ENCODE measurements around the gene NINJ2. TPM values are rescaled to one million over a fixed set of nuclear protein-coding genes. Genes with fewer than 3 reads are reported as not detected.

The NINJ2 gene
- total and polyA plus RNA-seq, 2 donors, result 1.7 to 6.9 TPM

DNA sequence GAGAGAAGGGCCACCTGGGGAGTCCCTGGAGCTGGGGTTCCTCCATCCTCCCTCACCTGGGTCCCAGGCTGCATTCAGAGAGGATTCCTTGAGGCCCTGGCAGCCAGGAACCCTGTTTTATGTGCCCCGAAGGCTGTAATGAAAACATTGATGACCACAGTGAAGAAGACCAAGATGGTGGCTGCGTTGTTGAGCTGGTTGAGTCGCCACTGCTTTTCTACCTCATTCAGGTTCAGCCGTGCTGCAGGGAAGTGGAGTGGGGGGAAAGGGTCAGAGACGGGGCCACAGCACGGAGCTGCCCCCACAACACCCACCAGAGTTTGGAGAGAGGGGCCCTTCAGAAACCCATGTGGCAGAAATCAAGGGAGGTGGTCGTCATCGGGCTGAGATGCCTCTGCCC is 98.1 kb downstream of the NINJ2 start:
- 92% methylated on average over 8 of the region's 8 CpGs for WGBS
- Histone ChIP-seq H3K27ac (ENCODE audit: low read depth) (no peak overlapping the region), H3K4me1 (ENCODE audit: insufficient read depth) (no peaks in the 10 kb centered on the region), H3K36me3 (ENCODE audit: insufficient read depth) (no peaks in the 10 kb centered on the region), H3K4me3 (ENCODE audit: low read depth, low read length) (no peak overlapping the region)
- no peak for DNase-seq (ENCODE audit: extremely low spot score)

- WGBS, result 73% methylated on average over 7 of the region's 7 CpGs
- Histone ChIP-seq H3K36me3 (ENCODE audit: insufficient read depth) (no peaks in the 10 kb centered on the region), H3K4me3 (ENCODE audit: low read depth, low read length) (no peak overlapping the region), H3K27ac (ENCODE audit: low read depth) (no peak overlapping the region), H3K4me1 (ENCODE audit: insufficient read depth) (no peaks in the 10 kb centered on the region)
- DNase-seq (ENCODE audit: extremely low spot score), result no peak
These were observed 99.4 kb downstream of the NINJ2 start for GRCh38 chr12:563787-564298.

GRCh38 chr12:563250-563781 is 99.9 kb downstream of the NINJ2 start:
- no peak overlapping the region for H3K4me3 ChIP-seq (ENCODE audit: low read depth, low read length)
- no peak overlapping the region for H3K27ac ChIP-seq (ENCODE audit: low read depth)
- no peaks in the 10 kb centered on the region for H3K4me1 ChIP-seq (ENCODE audit: insufficient read depth)
- H3K36me3 ChIP-seq (ENCODE audit: insufficient read depth), result no peaks in the 10 kb centered on the region
- DNase-seq (ENCODE audit: extremely low spot score), result no peak
- 68% methylated on average over 8 of the region's 8 CpGs for WGBS

GRCh38 chr12:562634-563033 is 100.6 kb downstream of the NINJ2 start:
- H3K27ac ChIP-seq (ENCODE audit: low read depth), result no peak overlapping the region
- DNase-seq (ENCODE audit: extremely low spot score), result no peak
- WGBS, result 87% methylated on average over 12 of the region's 12 CpGs

GRCh38 chr12:561908-562593 is 101.2 kb downstream of the NINJ2 start:
- Histone ChIP-seq H3K4me1 (ENCODE audit: insufficient read depth) (no peaks in the 10 kb centered on the region), H3K36me3 (ENCODE audit: insufficient read depth) (no peaks in the 10 kb centered on the region), H3K4me3 (ENCODE audit: low read depth, low read length) (no peak overlapping the region), H3K27ac (ENCODE audit: low read depth) (no peak overlapping the region)
- WGBS, result 64% methylated on average over 19 of the region's 19 CpGs
- DNase-seq (ENCODE audit: extremely low spot score), result no peak

More at GRCh38 chr12:562634-563033, 100.6 kb downstream of the NINJ2 start:
- no peaks in the 10 kb centered on the region for H3K36me3 ChIP-seq (ENCODE audit: insufficient read depth)
- H3K4me3 ChIP-seq (ENCODE audit: low read depth, low read length), result no peak overlapping the region
- H3K4me1 ChIP-seq (ENCODE audit: insufficient read depth), result no peaks in the 10 kb centered on the region

GRCh38 chr12:561391-561705 is 101.9 kb downstream of the NINJ2 start:
- H3K27ac ChIP-seq (ENCODE audit: low read depth), result no peak overlapping the region
- no peak overlapping the region for H3K4me3 ChIP-seq (ENCODE audit: low read depth, low read length)

DNA sequence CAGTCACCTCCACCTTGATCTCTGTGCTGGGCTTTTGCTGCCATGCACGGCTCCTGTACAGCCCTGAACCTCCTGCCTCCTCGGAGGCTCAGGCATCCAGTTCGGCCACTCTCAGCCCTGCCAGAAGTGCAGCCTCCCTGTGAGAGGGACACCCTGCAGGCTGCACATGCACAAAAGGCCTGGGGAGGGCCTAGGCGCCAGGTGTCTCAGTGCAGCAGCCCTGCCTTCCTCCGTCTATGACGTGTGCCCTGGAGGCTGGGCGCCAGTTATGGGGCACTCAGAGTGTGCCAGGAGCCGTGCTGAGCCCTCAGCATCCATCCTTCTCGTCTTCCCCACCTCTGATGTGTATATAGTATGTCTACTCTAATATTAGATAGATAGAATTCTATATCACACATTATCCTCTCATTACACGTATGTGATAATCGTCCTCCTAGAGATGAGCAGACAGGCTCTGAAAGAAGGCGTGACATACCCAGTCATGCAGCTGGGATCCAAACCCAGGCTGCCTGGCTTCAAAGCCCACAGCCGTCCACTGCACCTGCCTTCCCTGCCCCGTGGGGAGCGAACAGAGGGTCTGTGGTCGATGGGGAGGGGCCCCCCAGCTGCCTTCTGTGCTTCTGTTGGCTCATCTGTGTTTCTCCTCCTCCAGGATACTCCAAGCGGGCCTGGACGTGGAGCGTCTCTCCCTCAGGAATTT is 102.4 kb downstream of the NINJ2 start:
- H3K36me3 ChIP-seq (ENCODE audit: insufficient read depth), result no peaks in the 10 kb centered on the region
- DNase-seq (ENCODE audit: extremely low spot score), result no peak
- no peaks in the 10 kb centered on the region for H3K4me1 ChIP-seq (ENCODE audit: insufficient read depth)
- WGBS, result 77% methylated on average over 19 of the region's 19 CpGs
- no peak overlapping the region for H3K4me3 ChIP-seq (ENCODE audit: low read depth, low read length)
- no peak overlapping the region for H3K27ac ChIP-seq (ENCODE audit: low read depth)

More at GRCh38 chr12:561391-561705, 101.9 kb downstream of the NINJ2 start:
- H3K36me3 ChIP-seq (ENCODE audit: insufficient read depth), result no peaks in the 10 kb centered on the region
- DNase-seq (ENCODE audit: extremely low spot score), result no peak
- H3K4me1 ChIP-seq (ENCODE audit: insufficient read depth), result no peaks in the 10 kb centered on the region
- WGBS, result 80% methylated on average over 14 of the region's 14 CpGs

DNA sequence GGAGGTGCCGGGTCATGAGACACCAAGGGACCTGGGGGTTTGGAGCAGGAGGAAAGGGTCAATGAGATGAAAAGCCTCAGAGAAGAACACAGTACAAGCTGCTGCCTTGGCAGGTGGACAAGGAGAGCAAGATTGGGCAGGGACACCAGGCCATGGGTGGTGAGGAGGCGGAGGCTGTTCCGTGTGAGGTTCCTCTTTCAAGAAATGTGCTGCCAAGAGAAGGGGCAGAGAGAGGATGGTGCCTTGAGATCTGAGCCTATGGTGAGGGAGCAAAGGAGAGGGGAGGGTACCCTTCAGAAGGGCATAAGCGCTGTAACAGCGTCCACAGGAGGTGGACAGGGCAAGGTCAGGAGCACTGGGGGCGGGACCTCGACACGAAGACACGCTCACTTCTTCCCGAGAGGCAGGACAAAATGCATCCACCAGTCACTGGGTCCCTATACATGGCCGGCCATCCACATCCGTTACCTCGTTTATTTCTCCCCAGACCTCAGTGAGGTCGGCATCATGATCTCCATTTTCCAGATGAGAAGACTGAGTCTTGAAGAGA is 103.3 kb downstream of the NINJ2 start:
- Histone ChIP-seq H3K36me3 (ENCODE audit: insufficient read depth) (no peaks in the 10 kb centered on the region), H3K27ac (ENCODE audit: low read depth) (no peak overlapping the region), H3K4me3 (ENCODE audit: low read depth, low read length) (no peak overlapping the region), H3K4me1 (ENCODE audit: insufficient read depth) (no peaks in the 10 kb centered on the region)
- WGBS, result 86% methylated on average over 14 of the region's 14 CpGs
- DNase-seq (ENCODE audit: extremely low spot score), result no peak

DNA sequence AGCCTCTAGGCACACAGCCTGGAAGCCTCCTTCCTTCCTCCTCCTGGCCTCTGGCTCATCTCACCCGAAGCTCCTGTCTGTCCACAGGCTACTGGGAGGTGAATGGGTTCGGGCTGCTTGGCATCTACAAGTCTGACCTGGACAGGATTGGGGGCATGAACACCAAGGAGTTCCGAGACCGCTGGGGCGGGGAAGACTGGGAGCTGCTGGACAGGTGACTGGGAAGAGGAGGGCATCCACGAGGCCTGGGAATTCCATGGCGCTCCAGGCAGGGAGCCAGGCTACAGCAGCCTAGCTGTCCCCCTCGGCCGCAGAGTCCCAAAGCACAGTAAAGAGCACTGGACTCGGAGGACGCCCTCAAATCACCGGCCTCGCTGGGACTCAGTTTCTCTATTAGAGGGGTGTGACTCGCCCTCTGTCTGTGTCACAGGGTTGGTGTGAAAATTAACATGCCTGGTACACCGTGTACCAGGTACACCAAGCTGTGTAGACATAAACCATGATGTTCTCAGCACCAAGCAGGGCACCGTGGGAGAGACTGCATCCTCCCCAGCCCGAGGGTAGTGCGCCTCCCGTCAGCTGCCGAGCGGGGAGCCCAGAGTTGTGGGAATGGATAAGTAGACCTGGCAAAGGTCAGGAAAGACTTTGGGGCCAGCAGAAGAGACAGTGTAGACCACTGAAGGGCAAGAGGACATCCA is 103.9 kb downstream of the NINJ2 start:
- no peak for DNase-seq (ENCODE audit: extremely low spot score)
- H3K4me1 ChIP-seq (ENCODE audit: insufficient read depth), result no peaks in the 10 kb centered on the region
- no peak overlapping the region for H3K27ac ChIP-seq (ENCODE audit: low read depth)
- H3K36me3 ChIP-seq (ENCODE audit: insufficient read depth), result no peaks in the 10 kb centered on the region
- H3K4me3 ChIP-seq (ENCODE audit: low read depth, low read length), result no peak overlapping the region
- 86% methylated on average over 21 of the region's 21 CpGs for WGBS

DNA sequence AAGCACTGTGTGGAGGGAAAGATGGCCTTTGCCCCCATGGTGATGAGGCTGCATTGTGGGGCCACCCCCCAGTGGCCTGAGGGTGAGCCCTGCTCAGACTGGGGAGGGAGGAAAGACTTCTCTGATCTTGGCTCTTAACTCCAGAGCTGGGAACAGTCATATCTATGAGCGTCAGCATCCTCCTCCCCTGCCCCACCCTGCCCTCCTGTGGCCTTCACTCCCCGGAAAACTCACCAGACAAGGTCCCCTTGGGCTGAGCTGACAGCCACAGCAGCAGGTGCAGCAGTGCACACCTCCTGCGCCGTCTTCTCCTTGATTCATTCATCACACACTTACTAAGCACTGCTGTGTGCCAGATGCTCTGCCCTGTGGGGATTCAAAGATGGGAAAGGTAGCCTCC is 104.7 kb downstream of the NINJ2 start:
- H3K4me3 ChIP-seq (ENCODE audit: low read depth, low read length), result no peak overlapping the region
- 69% methylated on average over 4 of the region's 4 CpGs for WGBS
- H3K36me3 ChIP-seq (ENCODE audit: insufficient read depth), result no peaks in the 10 kb centered on the region
- DNase-seq (ENCODE audit: extremely low spot score), result no peak
- H3K27ac ChIP-seq (ENCODE audit: low read depth), result no peak overlapping the region
- H3K4me1 ChIP-seq (ENCODE audit: insufficient read depth), result no peaks in the 10 kb centered on the region

DNA sequence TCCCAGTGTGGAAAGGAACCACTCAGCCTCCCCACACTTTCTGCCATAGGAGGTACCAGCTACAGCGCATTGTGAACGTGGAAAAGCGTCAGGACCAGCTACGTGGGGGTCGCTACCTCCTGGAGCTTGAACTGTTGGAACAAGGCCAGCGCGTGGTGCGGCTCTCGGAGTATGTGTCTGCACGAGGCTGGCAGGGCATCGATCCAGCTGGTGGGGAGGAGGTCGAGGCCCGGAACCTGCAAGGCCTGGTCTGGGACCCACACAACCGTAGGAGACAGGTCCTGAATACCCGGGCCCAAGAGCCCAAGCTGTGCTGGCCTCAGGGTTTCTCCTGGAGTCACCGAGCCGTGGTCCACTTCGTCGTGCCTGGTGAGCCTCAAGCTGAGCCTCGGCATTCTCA is 106.7 kb downstream of the NINJ2 start:
- 89% methylated on average over 20 of the region's 20 CpGs for WGBS
- Histone ChIP-seq H3K36me3 (ENCODE audit: insufficient read depth) (no peaks in the 10 kb centered on the region), H3K27ac (ENCODE audit: low read depth) (no peak overlapping the region)

GRCh38 chr12:554001-554285 is 109.3 kb downstream of the NINJ2 start:
- H3K27ac ChIP-seq (ENCODE audit: low read depth), result no peak overlapping the region
- H3K36me3 ChIP-seq (ENCODE audit: insufficient read depth), result no peaks in the 10 kb centered on the region
- no peak for DNase-seq (ENCODE audit: extremely low spot score)
- WGBS, result 75% methylated on average over 8 of the region's 8 CpGs
- no peak overlapping the region for H3K4me3 ChIP-seq (ENCODE audit: low read depth, low read length)
- H3K4me1 ChIP-seq (ENCODE audit: insufficient read depth), result no peaks in the 10 kb centered on the region

More for the DNA sequence above, 106.7 kb downstream of the NINJ2 start:
- no peak for DNase-seq (ENCODE audit: extremely low spot score)
- Histone ChIP-seq H3K4me3 (ENCODE audit: low read depth, low read length) (no peak overlapping the region), H3K4me1 (ENCODE audit: insufficient read depth) (no peaks in the 10 kb centered on the region)

DNA sequence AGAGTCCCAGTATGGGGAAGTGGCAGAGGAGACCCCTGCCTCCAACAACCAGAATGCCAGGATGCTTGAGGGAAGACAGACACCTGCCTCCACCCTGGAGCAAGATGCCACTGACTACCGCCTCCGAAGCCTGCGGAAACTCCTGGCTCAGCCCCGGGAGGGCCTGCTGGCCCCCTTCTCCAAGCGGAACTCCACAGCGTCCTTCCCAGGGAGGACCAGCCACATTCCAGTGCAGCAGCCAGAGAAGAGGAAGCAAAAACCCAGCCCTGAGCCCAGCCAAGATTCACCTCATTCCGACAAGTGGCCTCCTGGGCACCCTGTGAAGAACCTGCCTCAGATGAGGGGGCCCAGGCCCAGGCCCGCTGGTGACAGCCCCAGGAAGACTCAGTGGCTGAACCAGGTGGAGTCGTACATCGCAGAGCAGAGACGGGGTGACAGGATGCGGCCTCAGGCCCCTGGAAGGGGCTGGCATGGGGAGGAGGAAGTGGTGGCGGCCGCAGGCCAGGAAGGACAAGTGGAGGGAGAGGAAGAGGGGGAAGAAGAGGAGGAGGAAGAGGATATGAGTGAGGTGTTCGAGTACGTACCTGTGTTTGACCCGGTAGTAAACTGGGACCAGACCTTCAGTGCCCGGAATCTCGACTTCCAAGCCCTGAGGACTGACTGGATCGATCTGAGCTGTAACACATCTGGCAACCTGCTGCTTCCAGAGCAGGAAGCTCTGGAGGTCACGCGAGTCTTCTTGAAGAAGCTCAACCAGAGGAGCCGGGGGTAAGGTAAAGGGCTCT is 109.8 kb downstream of the NINJ2 start:
- 76% methylated on average over 23 of the region's 23 CpGs for WGBS
- DNase-seq (ENCODE audit: extremely low spot score), result no peak

More for the DNA sequence above, 109.8 kb downstream of the NINJ2 start:
- no peak overlapping the region for H3K4me3 ChIP-seq (ENCODE audit: low read depth, low read length)
- no peaks in the 10 kb centered on the region for H3K36me3 ChIP-seq (ENCODE audit: insufficient read depth)
- no peak overlapping the region for H3K27ac ChIP-seq (ENCODE audit: low read depth)
- H3K4me1 ChIP-seq (ENCODE audit: insufficient read depth), result no peaks in the 10 kb centered on the region

Measured in urinary bladder (tissue), 4 donors.